NCI-H2227 treated with DMSO at 0.1 percent for 48 hours (cell line): ENCODE results near the gene DDX60.
A peak's percentile ranks its signal among the peaks of the same experiment; 100 is the strongest.
"Not testable (repeated sequence)": the region's sequence is repeated elsewhere in the genome, so short reads cannot be mapped to it uniquely, and the experiment has no call there.

Experiments used
- DNase-seq: peaks from one replicate; lab custom pipeline; 2025; lab: John Stamatoyannopoulos, UW

The DDX60 gene

GRCh38 chr4:168318266-168318895, at the start of gene DDX60:
Gene DDX60, minus strand, starts transcription at chr4:168318752. Its CDS starts 7,493 bp downstream, at chr4:168311259.
- DNase-seq, result peak; percentile 49

DNA sequence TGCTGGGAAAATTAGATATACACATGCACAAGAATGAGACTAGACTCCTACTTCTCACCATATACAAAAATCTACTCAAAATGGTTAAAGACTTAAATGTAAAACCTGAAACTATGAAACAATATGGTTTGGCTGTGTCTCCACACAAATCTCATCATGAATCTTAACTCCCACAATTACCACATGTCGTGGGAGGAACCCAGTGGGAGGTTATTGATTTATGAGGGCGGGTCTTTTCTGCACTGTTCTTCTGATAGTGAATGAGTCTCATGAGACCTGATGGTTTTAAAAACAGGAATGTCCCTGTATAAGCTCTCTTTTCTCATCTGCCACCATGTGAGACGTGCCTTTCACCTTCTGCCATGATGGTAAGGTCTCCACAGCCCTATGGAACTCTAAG, 48.5 kb upstream of the DDX60 start:
- no peak for DNase-seq

DNA sequence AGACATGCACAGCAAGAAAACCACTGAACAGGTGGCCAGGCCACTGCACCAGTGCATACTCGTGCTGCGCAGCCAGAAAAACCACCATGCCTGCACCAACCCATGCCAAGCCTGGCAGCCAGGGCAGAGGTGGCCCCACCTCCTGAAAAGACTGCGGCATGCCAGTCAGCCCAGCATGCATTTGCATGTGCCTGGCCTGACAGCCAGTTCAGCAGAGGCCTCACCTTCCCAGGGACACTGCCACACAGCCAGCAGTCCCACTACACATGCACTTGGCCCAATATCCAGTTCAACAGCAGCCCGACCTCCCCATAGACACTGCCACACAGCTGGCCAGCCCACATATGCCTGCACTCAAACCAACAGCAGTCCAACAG, 43.5 kb upstream of the DDX60 start:
- DNase-seq, result no peak

- no peak for DNase-seq
Measured at GRCh38 chr4:168361365-168362024, 42.9 kb upstream of the DDX60 start.

DNA sequence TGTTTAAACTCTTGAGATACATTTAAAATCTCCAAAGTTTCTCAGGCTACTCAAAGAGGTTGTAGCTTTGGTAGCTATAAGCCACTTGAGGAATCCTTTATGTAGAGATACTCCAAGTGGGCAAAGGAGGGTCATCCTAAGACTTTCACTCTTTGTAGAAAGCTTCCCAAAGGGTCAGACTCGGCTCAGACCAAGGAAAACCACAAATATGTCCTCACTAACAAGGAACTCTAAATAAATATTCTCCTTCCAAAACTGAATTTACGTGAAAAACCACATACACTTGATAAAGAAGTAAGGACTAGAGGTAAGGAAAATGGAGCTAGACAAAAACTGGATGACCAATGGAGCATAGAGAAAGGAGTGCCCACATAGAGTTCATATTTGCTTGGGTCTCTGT, 41.7 kb upstream of the DDX60 start:
- DNase-seq, result no peak

DNA sequence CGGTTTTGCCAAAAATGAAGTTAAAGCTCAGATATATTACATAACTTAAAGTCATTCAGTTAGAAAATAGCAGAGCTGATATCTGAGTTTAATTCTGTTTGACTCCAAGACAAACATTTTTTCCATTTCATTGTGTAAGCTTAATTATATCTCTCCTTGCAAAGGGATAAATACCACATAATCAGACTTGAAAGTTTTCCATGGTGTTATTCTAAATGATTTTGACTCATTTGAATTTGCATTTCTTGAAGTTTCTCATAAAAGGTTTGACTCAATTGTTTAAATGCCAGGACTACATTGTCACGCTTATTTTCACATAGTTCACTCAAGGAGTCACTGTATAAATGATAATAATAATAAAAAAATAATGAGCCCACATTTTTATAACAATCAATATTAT, 39.4 kb upstream of the DDX60 start:
- no peak for DNase-seq

DNA sequence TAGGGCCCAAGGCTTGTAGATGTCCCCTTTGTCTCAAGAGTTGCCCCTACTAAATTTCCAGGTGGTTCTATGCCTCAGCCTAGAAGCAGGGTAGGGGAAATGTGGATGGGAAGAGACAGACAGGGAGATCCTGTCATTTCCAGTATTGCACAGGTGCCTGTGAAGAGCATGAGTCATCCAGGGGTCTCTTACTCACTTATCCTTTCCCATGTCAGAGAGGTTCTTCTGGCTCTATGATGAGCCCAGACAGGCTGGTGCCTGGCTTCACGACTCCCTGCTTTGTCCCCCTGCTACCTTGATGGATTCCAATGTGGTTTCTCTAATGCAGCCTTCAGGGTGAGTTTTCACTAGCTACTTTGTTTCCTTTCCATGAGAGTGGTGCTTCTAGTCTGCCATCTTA, 35.2 kb upstream of the DDX60 start:
- no peak for DNase-seq

DNA sequence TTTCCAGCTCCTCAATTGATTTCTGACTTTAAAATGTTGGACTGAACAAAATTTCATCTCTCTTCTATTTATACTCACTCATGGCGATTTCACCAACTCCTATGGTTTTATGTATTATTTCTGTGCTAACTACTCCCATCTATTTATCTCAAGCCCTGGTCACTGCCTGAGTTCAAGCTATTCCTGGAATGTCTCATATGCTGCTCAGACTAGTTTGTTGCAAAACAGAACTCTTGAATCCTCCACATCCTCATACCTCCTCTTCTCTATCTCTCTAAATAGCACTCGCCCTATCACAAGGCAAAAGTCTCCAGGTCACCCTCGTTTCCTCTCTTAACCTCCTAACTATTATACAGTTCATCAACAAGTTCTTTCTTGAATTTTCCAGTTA, 19.0 kb upstream of the DDX60 start:
- DNase-seq, result no peak

DNA sequence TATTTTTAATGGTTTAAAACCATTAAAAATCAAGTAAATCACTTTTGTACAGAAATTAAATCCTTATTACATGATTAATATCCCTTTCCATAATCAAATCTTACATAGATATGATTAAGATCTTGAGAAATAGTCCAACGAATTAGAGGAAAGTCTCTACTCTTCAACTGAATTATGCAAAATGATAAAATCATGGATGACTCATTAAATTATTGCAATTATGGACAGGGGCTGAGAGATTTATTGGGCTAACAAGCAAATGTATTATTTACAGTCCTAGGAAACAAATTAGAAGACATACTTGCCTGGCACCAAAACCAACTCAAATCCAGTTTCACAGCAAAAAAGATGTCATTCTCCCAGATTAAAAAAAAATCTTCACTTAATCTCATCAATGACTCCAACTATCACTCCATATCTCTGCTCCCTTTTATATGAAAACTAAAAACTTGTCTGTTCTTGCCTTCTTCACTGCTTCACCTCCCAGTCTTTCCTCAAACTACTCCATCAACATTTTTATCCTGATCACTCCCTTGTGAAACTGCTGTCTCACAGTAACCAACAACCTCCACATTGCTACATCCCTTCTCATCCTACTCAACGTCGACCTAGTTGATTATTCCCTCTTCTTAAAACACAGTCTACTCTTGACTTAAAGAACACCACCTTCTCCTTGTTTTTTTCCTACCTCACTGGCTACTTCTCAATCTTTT, 18.4 kb upstream of the DDX60 start:
- DNase-seq, result no peak

- DNase-seq, result no peak
Measured at GRCh38 chr4:168335621-168336020, 17.1 kb upstream of the DDX60 start.

- DNase-seq, result no peak
Measured at GRCh38 chr4:168334053-168334452, 15.5 kb upstream of the DDX60 start.

- not testable (repeated sequence) for DNase-seq
Measured at GRCh38 chr4:168330575-168330974, 12.0 kb upstream of the DDX60 start.

GRCh38 chr4:168325591-168325990, 7.0 kb upstream of the DDX60 start:
- no peak for DNase-seq

GRCh38 chr4:168321006-168321405, 2.5 kb upstream of the DDX60 start:
- DNase-seq, result no peak

DNA sequence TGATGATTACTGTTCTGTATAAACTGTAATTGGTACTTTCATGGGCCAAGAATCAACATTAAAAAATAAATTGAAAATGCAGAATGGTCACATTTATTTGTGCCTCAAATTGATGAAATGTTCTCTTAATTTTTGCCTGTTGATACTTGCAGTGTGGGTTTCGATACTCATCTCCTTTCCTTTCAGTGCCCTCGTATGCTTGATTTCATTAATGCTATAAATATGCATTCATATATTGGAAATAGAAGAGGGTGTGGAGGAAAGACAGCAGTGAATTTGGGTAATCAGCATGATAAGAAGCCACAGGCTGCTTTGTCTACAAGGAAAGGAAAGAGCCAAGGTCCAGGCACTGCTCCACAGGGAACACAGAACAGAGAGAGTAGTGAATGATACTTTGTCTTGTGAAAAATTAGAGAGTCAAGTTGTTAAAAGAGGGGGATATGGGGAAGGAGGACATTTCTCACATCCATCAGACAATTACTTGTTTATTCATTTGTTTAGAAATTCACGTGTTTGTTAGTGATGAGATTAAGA, 1.0 kb upstream of the DDX60 start:
- DNase-seq, result no peak

DNA sequence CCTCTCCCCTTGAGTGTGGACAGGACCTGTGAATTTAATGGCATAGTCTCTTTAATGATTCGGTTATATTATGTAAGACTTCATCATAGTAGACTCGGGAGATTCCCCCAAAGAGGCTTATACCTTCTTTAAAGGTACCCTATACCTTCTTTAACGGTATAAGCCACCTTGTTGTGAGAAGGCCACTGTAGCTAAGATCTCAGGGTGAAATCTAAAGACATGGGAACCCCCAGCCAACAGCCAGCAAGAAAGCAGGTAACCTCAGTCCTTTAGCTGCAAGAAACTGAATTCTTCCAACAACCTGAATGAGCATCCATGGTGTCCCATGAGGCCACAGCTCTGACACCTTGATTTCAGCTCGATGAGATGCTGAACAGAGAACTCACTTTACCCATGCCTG, 931 bp downstream of the DDX60 start:
- no peak for DNase-seq

- DNase-seq, result peak; percentile 0
Measured at GRCh38 chr4:168309781-168310180, 8.8 kb downstream of the DDX60 start.

DNA sequence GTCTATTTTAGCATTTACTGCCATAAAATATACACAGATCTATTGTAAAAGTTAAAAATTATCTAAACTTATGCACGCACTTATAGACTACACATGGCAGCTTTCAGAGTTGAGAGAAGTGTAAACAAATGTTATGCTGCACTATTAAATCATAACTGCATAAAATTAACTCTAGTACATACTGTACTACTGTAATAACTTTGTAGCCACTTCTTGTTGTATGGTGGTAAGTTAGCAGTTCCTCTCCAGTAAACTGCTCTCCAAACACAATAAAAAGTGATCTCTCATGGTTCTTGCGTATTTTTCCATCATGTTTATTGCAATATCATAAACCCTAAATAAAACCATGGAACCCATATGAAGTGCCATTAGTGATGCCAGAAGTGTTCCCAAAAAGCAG, 9.6 kb downstream of the DDX60 start:
- no peak for DNase-seq

- DNase-seq, result no peak
Measured at GRCh38 chr4:168306476-168306875, 12.1 kb downstream of the DDX60 start.

GRCh38 chr4:168304744-168305459, 13.7 kb downstream of the DDX60 start:
- no peak for DNase-seq

GRCh38 chr4:168303430-168303829, 15.1 kb downstream of the DDX60 start:
- not testable (repeated sequence) for DNase-seq

DNA sequence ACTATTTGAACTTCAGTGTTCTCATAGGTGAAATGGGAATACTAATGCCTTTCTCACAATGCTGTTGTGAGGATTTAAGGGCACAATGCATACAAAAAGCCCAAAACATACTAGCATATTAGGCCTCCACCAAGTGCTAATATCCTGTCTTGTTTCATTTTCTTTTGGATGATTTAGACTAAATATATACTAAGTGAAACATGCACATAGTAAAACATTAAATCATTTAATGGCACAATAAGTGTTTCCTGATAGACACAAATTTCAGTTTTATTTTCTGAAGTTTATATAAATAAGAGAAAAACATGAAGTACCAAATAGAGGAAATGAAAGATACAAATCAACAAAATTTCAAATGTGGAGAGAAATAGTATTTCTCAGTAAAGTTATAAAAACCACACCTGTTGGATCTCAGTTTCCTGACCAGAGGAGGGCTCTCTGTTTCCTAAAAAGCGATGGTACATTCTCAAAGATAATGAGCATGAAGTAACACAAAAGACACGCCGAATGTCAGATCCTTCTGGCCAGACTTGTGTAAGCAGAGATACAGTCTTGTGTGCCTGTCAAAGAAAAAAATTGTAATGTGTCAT, 25.1 kb downstream of the DDX60 start:
- no peak for DNase-seq
